ENCODE data around the gene EPB41L1.

The EPB41L1 gene

GRCh38 chr20:36275441-36276189, 121.1 kb downstream of the EPB41L1 start:
- Histone ChIP-seq H3K4me1 (ENCODE audit: control insufficient read depth, insufficient read depth, low read length) (no peaks in the 10 kb centered on the region), H3K4me3 (ENCODE audit: low read depth, low read length) (no peak overlapping the region), H3K9me3 (ENCODE audit: control insufficient read depth, insufficient read depth, low read depth, low read length) (no peaks in the 10 kb centered on the region), H3K27ac (ENCODE audit: extremely low read depth, low read depth, low read length) (no peak overlapping the region), H3K36me3 (ENCODE audit: control insufficient read depth in 2 of 2, insufficient read depth in 1 of 2, low read length in 2 of 2) (no peaks in the 10 kb centered on the region)
- ChIA-PET CTCF (interaction anchor here (0.6 to 1.6 kb wide), 2 partner anchors 74 to 124 kb away, joined by 3 to 4 read pairs; no protein-coding TSS in a partner anchor), POLR2A (no interaction called here)
- TF ChIP-seq HOXA7 (CRISPR knock-in tag; IDR thresholded peaks at IDR 0.05; ENCODE audit: borderline replicate concordance) (no peak), SP7 (tag by site-specific recombination; IDR thresholded peaks at IDR 0.05) (no peak), ZNF645 (tag by site-specific recombination; IDR thresholded peaks at IDR 0.05) (no peak), ZNF449 (tag by site-specific recombination; IDR thresholded peaks at IDR 0.05) (no peak), AEBP2 (tag by site-specific recombination; IDR thresholded peaks at IDR 0.05; ENCODE audit: borderline replicate concordance) (no peak), ZSCAN23 (tag by site-specific recombination; IDR thresholded peaks at IDR 0.05) (no peak), ZNF792 (tag by site-specific recombination; IDR thresholded peaks at IDR 0.05) (no peak), ELK4 (IDR thresholded peaks at IDR 0.05; ENCODE audit: borderline replicate concordance, low read depth, low read length) (no peak), ZBTB7A (tag by site-specific recombination; IDR thresholded peaks at IDR 0.05; ENCODE audit: low read depth) (no peak), HIC1 (tag by site-specific recombination; IDR thresholded peaks at IDR 0.05) (no peak), ZBTB1 (tag by site-specific recombination; IDR thresholded peaks at IDR 0.05) (no peak), ZNF514 (tag by site-specific recombination; IDR thresholded peaks at IDR 0.05) (no peak), ZNF362 (tag by site-specific recombination; IDR thresholded peaks at IDR 0.05) (no peak), CTCF (tag by site-specific recombination; IDR thresholded peaks at IDR 0.05) (no peak)
